Sigmoid colon (tissue), 3 donors: Measurements from ENCODE around the gene SETD3.

ENCODE experiments used
- POLR2A ChIP-seq, 2 donors: fragments of 450-650 bp; IDR thresholded peaks; one replicate each; pipeline ENCODE4 v1.6.1; 2016; ENCODE audit warnings: antibody characterized with exemption in 2 of 2, mild to moderate bottlenecking in 2 of 2, moderate library complexity in 2 of 2
- TF ChIP-seq, protein P1 (sequence below), 4 experiments: fragments of 450-650 bp in 3 of 4; fragments of 200-600 bp in 1 of 4; IDR thresholded peaks; one replicate each; pipeline ENCODE4 v1.5.1; 2016 to 2019; ENCODE audit warnings: antibody characterized with exemption in 4 of 4, mild to moderate bottlenecking in 3 of 4, moderate library complexity in 2 of 4

DNA sequence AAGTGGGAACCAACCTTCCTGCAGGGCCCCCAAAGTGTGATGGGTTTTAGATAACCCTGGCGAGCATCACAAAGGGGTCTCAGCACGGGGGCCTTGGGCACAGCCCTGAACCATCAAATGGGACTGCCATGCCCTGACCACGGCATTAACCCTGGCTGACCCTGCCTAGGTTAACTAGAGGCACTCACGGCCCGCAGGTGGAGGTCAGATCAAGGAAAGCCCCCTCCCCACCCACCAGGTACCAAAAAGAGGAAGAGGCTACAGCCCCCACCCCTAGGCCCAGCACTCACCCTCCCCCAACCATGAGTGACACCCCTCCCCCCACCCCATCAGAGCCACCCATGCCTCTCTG, 43.0 kb upstream of the SETD3 start:
- no peak for TF ChIP-seq POLR2A (IDR thresholded peaks at IDR 0.05)
- TF ChIP-seq, protein P1, sequence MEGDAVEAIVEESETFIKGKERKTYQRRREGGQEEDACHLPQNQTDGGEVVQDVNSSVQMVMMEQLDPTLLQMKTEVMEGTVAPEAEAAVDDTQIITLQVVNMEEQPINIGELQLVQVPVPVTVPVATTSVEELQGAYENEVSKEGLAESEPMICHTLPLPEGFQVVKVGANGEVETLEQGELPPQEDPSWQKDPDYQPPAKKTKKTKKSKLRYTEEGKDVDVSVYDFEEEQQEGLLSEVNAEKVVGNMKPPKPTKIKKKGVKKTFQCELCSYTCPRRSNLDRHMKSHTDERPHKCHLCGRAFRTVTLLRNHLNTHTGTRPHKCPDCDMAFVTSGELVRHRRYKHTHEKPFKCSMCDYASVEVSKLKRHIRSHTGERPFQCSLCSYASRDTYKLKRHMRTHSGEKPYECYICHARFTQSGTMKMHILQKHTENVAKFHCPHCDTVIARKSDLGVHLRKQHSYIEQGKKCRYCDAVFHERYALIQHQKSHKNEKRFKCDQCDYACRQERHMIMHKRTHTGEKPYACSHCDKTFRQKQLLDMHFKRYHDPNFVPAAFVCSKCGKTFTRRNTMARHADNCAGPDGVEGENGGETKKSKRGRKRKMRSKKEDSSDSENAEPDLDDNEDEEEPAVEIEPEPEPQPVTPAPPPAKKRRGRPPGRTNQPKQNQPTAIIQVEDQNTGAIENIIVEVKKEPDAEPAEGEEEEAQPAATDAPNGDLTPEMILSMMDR (IDR thresholded peaks at IDR 0.05): no peak
